Erythroblast (primary cell): Measurements from ENCODE around the gene C22orf42.

ENCODE experiments used
- GATA1 ChIP-seq: IDR thresholded peaks from 2 replicates; pipeline ENCODE4 v1.6.1; 2011; ENCODE audit warnings: low read depth, mild to moderate bottlenecking, control low read depth, low read length, moderate library complexity
- POLR2A ChIP-seq: IDR thresholded peaks from 2 replicates; pipeline ENCODE4 v1.6.1; 2011; ENCODE audit warnings: mild to moderate bottlenecking, low read length

DNA sequence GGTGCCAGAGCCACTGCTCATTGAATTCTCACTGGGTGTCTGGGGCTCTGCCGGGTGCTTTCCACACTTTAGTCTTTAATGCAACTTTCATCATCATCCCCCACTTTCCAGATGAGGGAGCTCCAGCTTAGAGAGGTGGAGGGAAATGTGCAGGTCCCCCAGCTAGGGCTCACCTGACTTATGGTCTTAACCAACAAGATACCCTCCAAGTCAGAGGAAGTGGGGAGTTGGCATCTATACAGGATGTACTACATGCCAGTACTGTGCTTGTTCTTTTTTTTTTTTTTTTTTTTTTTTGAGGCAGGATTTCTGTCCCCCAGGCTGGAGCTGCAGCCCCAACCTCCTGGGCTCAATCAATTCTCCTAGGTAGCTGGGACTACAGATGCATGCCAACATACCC, 26.3 kb downstream of the C22orf42 start:
- no peak for TF ChIP-seq POLR2A
- no peak for TF ChIP-seq GATA1
